COLO668 (cell line): ENCODE data around the gene TMA16.
"Not testable (repeated sequence)": the region's sequence is repeated elsewhere in the genome, so short reads cannot be mapped to it uniquely, and the experiment has no call there.

ENCODE experiments used
- DNase-seq: peaks from one replicate; lab custom pipeline; 2025; ENCODE audit not compliant: unreplicated experiment; lab: John Stamatoyannopoulos, UW

TMA16 gene

DNA sequence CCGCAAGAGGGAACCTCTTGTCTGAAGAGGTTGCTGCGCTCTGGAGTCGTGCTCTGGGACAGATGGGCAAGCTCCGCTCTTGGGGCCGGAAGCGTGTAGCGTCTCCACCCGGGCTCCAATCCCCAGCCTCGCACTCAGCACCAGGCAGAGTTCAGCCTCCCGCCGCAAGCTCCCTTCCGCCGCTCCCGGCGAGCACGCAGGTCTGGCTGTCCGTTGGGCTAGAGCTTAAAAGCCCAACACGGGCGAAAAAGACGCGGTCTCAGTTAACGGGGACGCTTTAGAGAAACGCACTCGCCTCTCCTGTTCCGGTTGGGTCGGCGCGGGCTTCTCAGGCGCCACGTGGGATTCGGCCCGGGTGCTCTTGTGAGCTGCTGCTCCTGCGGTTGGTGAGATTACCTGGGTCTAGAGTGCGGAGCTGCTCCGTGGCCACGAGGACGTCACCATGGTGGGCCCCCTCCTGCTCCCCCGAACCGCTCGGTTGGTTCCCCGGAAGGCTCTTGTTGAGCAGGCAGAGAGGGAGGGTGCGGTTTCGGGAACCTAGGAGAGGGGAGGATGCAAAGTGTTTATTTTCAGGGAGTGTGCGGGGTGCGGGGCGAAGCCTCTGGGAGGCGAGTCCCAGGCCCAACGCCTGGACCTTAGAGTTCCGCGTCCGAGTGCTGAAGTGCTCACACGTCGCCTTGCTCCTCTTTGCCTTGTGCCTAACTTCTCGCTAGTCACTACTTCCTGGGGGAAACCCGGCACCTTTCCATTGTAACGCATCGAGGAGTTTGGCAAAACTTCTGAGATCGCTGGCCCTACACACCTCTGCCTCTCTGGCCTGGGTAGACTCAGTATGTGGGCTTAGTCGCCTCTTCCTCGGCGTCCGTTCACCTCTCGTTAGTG, at the start of gene TMA16:
Gene TMA16 (plus strand): TSS at position 331 of the 882 bp plus-strand sequence. CDS start 112 bp downstream, at position 443.
- peak; percentile 91 for DNase-seq

DNA sequence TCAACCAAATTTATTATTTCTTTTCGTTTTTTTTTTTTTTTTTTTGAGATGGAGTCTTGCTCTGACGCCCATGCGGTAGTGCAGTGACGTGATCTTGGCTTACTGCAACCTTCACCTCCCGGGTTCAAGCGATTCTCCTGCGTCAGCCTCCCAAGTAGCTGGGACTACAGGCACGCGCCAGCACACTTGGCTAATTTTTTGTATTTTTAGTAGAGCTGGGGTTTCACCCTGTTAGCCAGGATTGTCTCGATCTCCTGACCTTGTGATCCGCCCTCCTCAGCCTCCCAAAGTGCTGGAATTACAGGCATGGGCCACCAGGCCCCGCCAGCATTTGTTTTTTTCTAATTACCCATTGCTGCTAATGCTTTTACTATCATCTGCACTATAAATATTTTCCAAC, 47.5 kb upstream of the TMA16 start:
- not testable (repeated sequence) for DNase-seq

DNA sequence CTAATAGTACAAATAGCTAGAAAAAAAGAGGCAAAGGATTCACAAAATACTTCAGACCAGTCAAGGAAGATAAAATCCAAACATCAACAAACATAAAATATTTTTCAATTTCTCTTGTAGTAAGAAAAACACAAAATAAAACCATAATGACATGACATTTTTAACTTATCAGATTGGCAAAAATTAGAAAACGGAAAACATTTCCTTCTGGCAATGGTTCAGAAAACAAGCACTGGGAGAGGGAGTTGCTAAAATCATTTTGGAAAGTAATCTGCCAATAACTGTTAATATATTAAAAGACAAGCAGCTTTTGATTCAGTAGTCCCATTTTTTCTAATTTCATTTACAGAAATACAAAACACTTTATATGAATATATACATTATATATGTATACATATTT, 47.0 kb upstream of the TMA16 start:
- no peak for DNase-seq

DNA sequence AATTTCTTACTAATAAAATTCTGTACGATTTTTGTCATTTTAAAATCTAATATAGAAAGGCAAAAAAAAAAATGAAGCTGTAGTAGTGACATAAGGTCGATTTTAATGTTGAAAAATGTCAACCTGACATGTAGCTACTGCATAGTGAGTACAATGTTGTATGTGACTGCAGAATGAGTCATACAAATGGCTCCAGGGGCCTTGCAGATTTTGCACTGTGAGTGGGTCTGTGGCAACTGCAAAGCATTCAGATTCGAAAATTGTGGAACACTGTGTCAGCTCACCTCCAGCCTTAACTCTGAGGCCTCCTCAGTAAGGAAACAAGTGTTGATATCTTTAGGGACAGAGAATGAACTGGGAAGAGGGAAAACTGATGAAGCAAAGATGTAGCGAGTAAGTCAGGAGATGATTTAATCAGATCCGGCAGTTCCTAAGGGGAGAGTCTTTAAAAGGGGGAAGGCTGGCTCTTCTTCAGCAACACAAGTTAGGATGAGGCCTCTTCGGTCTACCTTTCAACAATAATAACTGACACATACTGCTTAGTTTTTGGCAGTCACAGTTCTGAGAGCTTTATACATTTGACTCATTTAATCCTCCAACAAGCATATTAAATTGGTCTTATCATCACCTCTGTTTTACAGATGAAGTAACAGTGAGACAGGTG, 45.8 kb upstream of the TMA16 start:
- no peak for DNase-seq

DNA sequence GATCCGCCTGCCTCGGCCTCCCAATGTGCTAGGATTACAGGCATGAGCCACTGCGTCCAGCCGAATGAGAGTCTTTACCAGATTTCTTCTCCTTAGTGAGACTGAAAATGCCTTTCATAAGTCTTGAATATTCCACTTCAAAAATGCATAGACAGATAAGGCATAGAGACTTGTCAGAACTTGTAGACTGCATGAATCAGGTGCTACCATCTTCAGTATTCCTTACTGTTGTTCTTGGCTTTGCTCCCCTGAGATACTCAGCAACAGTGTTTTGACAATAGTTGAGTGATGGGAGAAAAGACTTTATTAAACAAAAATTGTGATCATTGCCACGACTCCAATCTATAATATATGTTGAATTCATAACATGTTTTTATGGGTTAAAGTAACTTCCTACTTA, 31.9 kb upstream of the TMA16 start:
- no peak for DNase-seq

DNA sequence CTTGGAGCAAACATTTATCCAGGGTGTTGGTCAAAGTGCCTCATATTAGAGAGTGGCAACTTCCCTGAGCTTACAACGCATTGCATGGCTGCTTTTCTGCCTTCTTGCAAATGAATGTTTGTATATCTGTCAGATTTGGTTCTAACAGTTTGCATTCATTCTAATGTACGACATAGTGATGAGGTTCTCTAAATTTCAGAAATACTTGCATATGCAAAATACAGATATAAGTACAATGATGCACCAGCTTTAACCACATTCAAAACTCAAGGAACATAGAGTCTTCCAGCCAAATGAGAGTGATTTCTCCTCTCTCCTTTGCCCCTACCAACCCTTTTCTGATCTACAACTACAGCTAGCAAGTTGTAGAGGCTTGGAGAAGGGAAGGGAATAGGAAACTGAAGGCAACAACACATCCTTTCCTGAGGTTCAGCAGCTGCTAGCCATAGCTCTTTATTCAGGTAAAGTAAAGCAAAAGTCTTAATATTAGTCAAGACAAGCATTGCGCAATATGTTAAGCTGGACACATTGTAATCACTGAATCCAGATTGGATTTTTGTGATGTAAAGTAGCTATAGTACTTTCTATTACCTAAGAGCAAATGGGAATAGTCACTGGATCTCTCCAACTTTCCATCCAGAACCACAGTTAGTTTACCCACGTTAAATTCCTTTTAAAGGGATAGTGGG, 27.3 kb upstream of the TMA16 start:
- DNase-seq, result no peak

DNA sequence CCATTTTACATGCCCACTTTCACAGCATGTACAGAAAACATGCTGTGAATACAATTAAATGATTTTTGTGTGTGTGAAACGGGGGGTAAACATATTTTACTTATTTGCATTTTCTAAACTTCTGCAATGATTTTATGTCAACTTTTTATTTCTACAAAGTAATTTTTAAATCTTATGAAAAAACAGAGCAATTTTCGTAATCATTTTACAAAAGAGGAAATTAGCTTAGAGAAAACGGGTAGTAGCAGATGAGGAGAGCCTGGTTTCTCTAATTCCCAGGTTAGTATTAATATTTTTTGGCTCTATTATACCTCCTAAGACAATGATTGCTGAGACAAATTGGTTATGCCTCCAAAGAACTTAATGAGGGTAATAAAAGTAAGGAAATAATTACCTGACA, 24.1 kb upstream of the TMA16 start:
- no peak for DNase-seq

DNA sequence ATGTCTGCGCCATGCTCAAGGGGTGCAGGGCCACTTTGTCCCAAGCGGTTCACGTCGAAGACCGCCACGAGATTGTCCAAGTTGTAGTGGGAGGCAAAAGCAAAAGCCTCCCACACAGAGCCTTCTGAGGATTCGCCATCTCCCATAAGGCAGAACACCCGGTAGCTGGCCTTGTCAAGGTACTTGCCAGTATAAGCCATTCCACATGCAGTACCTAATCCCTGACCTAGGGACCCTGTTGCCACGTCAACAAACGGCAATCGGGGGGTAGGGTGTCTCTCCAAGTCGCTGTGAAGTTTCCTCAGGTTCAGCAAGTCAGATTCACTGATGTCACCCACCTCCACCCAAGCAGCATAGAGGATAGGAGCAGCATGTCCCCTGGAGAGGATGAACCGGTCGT, 21.4 kb upstream of the TMA16 start:
- DNase-seq, result no peak

DNA sequence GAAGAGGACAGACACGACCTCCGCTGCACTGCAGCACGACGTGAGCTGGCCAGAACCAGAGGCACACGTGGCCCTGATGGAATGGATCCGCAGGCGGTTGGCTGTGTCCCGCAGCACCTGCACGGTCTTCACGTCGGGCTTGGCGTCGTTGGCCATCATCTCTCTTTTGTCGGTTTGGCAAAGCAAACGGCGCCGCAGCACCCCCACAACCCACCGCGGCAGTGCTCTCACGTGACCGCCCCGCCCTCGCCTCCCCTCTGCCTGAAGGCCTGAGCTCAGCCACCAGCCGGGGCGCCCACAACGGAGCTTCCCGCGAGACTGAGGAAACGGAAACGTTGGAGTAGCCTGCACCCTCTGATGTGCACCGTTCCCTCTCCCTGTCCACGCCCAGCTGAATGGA, 20.9 kb upstream of the TMA16 start, which contains the start of gene TKTL2:
Gene TKTL2 (minus strand): TSS at position 179 of the 400 bp plus-strand sequence. CDS start 20 bp downstream, at position 159.
- no peak for DNase-seq

DNA sequence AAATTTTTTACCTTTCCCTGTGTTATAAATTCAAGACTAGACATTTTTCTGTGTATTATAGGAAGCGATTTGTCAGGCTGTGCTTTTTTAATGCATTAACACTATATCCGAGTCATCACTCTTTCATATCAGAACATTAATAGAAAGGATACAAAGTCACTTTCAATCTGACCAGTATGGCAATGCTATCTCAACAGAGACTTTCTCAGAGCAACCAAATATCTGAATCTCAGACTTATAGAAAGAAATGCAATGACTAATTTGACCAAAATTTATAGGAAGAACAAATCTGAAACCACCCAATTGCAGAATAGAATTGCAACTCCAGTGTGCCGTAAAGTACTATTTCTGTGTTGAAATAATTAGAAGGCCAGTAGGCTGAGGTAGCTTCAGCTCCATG, 20.5 kb upstream of the TMA16 start:
- no peak for DNase-seq

DNA sequence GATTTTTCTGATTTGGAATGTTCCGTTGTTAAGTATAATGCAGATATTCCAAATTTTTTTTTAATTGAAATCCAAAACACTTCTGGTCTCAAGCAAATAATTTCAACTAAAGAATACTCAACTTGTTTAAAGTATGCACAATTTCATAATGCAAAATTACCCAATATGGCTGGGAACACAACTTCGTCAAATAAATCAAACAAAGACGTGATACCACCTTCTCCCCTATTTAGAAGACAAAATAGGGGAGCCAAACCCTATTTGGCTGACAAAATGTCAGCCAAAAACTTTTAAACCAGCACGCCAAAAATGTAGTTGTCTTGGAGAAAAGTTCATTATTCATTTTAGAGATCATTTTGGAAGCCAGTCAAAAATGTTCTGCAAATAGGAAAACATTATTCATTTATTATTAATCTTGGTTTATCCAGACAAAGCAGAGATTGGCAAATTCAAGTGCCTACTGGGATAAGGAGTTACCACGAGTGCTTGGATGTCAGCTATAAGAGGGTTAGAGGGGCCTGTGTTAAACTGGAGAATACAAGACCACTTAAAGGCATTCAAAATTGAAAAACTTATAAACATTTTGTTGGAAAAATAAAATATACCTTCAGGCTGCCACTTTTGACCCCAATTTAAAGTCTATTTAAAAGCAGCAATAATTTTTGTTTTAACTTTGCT, 17.6 kb upstream of the TMA16 start:
- no peak for DNase-seq

DNA sequence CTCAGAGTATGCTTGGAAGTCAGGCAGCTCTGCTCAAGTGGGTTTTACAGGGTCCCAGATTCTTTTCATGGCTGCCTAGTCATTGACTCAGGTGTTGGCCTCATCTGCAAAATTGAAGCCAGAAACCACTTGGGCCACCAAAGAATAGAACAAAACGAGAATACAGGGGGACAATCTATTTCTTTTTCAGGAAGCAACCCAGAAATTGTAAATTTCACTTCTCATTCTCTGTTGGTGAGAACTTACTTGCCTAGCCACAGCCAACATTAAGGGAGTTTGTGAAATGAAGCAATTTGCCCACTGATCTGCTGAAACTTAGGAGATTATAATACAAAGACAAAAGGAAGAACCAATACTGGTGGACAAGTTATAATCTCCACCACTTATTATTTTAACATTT, 12.3 kb upstream of the TMA16 start:
- DNase-seq, result no peak

DNA sequence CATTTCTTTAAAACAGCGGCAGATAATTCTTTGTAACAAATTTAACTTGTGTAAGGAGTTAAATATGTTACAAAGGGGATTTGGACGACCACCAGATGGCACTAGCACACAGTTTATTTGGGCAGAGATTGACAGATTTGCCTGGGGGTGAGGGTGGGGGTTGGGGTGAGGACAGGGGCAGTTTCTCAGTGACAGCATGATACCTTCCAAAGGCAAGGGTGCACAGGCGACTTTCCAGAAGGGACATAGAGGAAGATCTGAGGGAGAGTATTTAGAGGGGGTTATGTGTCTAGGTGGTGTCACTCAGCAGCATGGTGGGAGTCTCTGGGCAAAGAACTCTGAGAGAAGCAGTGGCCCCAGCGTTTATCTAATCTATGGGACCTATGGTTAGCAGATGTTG, 9.6 kb upstream of the TMA16 start:
- DNase-seq, result peak; percentile 32

DNA sequence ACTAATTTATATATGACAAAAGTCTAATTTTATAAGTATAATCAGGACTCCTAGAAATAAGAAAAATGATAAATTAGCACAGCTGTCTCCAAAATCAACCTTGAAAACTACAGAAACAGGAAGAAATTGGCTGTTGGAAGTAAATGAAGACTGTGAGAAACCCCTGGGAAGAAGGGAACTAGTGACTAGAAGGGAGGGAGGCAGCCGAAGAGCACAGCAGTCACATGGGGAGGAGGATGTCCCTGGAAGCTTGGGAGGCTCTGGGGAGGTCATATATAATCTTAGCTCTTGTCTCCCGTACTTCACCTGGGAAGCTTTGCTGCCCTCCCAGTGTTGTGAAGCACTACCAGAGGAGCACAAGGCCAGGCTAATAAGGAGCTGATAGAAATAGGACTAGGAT, 8.9 kb upstream of the TMA16 start:
- no peak for DNase-seq

DNA sequence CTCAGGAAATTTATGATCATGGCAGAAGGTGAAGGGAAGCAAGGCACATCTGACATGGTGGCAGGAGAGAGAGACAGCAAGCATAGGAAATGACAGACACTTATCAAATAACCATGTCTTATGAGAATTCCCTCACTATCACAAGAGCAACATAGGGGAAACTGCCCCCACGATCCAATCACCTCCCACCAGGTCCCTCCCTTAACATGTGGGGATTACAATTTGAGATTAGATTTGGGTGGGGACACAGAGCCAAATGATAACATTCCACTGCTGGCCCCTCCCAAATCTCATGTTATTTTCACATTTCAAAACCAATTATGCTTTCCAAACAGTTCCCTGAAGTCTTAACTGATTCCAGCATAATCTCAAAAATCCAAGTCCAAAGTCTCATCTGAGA, 8.2 kb upstream of the TMA16 start:
- no peak for DNase-seq

DNA sequence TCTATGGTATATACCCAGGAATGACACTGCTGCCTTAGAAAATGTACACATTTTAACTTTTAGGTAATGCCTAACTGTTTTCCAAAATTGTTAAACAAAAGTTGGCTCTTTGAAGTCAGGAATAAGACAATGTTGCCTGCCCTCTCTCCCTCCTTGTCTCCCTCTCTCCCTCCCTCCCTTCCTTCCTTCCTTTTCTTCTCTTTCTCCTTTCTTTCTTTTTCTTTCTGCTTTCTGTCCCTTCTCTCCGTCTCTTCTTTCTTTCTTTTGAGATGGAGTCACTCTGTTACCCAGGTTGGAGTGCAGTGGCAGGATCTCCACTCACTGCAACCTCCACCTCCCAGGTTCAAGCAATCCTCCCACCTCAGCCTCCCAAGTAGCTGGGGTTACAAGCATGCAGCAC, 4.6 kb upstream of the TMA16 start:
- DNase-seq, result no peak

DNA sequence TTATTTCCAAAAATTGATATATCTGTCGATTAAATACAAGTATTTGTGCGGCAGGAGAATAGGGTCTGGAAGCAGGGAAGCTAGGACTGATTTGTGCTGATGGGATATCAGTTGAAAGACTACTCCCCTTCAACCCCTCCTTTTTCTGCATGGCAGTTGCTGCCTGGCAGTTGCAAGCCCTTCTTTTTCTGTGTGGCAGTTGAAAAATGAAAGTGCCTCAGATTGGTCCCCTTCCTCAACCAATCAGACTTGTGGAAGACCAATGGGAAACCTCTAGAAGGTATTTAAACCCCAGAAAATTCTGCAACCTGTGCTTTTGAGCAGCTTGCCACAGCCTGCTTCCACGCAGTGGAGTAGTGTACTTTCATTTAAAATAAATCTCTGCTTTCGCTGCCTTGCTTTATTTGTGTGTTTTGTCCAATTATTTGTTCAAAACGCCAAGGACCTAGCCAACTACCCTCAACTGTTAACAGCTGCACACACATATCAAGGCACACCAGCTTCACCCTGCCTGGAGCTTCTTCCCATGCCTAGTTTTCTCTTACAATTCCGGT, 1.5 kb upstream of the TMA16 start:
- DNase-seq, result no peak

DNA sequence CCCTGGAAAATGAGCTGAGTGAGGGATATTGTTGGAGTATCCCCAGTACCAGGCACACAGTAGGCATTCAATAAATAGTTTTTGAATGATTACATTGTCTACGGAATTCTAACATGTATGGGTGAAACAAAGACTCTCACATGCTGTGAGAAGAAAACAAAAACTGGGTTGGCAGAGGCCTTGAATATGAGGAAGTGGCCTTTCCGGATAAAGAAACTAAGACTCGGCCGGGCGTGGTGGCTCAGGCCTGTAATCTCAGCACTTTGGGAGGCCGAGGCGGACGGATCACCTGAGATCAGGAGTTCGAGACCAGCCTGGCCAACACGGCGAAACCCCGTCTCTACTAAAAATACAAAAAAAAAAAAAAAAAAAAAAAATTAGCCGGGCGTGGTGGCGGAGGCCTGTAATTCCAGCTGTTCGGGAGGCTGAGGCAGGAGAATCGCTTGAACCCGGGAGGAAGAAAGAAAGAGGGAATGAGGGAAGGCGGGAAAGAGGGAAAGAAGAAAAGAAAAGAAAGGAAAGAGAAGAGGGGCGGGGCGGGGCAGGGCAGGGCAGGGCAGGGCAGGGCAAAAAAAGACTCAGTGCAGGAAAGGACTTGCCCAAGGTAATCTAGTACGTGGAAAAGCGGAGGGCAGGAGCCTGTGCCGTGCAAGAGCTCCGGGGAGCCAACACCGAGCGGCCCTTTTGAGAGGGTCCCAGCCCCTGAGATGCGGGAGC, 689 bp upstream of the TMA16 start:
- DNase-seq, result no peak

DNA sequence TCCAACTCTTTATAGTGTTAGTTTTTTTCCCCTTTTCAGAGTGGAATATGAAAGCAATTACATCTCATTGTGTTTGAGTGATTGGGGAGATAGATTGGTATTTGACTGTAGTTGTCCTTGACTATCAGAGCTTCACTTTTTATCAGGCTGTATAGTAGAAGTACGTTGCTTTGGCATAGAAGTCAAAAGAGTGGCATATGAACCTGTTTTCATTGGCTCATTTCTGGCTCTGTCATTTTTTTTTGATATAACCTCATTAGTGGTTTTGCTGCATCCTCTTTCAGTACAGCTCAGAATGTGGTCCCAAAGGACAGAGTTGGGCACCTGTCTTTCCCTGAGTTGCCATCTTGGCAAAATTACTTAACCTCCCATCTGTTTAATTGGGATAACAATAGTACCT, 1.4 kb downstream of the TMA16 start:
- DNase-seq, result no peak

DNA sequence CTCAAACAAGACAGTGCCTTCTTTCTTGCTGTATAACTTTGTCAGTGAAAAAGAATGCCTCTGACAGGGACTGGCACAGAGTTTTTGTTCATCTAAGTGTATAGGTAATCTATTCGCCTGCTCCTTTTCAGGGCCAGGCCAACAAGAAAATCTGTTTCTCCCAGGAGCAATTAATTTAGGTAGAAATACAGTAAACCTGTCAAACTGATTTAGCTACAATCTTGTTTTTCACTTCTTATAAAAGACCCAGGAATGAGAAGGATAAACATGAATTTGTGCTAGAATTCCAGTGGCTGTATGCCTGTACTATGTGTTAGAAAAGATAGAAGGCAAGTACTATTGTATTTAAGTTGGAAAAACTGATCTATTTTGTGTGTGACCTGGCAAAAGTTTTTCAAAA, 6.1 kb downstream of the TMA16 start:
- no peak for DNase-seq
